Spleen (tissue), 7 donors: ENCODE measurements around the gene TPPP.
"Not testable (repeated sequence)": the region's sequence is repeated elsewhere in the genome, so short reads cannot be mapped to it uniquely, and the experiment has no call there.

Source experiments
- POLR2A ChIP-seq, 3 donors: fragments of 450-650 bp; IDR thresholded peaks; one replicate each; pipeline ENCODE4 v1.5.1; 2017; ENCODE audit warnings: antibody characterized with exemption in 3 of 3, mild to moderate bottlenecking in 1 of 3
- TF ChIP-seq, protein P1 (sequence below), 11 experiments: fragments of 200-600 bp in 7 of 11; fragments of 450-650 bp in 4 of 11; sonication (generic) in 4 of 11; IDR thresholded peaks in 8 of 11; conservative IDR thresholded peaks in 3 of 11; 1 replicate in 7 of 11; 2 replicates in 4 of 11; pipeline versions ENCODE4 v1.4.0 to v1.8.0; 2016 to 2021; ENCODE audit warnings: antibody characterized with exemption in 11 of 11, inconsistent platforms in 4 of 11, mild to moderate bottlenecking in 1 of 11
- donor health status: DM: no; HTN: no; CAD: no; lungs with moderate emphysema.
- donor health status: DM: no; HTN: no; CAD: no.
- donor health status: DM: no; HTN: no; CAD: no.

DNA sequence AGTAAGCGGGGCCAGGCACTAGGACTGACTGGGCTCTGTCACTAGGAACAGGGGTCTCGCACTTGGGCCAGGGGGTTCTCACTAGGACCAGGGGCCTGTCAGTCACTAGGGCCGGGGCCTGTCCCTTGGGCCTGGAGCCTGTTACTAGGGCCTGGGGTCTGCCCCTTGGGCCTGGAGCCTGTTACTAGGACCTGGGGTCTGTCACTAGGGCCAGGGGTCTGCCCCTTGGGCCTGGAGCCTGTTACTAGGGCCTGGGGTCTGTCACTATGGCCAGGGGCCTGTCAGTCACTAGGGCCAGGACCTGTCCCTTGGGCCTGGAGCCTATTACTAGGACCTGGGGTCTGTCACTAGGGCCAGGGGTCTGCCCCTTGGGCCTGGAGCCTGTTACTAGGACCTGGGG, 10.9 kb downstream of the TPPP start:
- TF ChIP-seq POLR2A (IDR thresholded peaks at IDR 0.05) = not testable (repeated sequence)
- TF ChIP-seq, protein P1, sequence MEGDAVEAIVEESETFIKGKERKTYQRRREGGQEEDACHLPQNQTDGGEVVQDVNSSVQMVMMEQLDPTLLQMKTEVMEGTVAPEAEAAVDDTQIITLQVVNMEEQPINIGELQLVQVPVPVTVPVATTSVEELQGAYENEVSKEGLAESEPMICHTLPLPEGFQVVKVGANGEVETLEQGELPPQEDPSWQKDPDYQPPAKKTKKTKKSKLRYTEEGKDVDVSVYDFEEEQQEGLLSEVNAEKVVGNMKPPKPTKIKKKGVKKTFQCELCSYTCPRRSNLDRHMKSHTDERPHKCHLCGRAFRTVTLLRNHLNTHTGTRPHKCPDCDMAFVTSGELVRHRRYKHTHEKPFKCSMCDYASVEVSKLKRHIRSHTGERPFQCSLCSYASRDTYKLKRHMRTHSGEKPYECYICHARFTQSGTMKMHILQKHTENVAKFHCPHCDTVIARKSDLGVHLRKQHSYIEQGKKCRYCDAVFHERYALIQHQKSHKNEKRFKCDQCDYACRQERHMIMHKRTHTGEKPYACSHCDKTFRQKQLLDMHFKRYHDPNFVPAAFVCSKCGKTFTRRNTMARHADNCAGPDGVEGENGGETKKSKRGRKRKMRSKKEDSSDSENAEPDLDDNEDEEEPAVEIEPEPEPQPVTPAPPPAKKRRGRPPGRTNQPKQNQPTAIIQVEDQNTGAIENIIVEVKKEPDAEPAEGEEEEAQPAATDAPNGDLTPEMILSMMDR (IDR thresholded peaks at IDR 0.05 in 8 of 11, conservative IDR thresholded peaks at IDR 0.05 in 3 of 11) = not testable (repeated sequence)
